ENCODE measurements around the gene KIF26A. TPM values are rescaled to one million over a fixed set of nuclear protein-coding genes. Genes with fewer than 3 reads are reported as not detected.

Gene KIF26A
- total RNA-seq, 2 donors from 2014 or later = 5.0 to 6.9 TPM

- intact Hi-C loops (cut with DNase I) = loop anchor here (1.0 to 5.0 kb wide), 4 partner anchors 426 to 504 kb away; no protein-coding TSS in a partner anchor
- DNase-seq (ENCODE audit: low spot score) = peak; percentile 71
These were observed 1.7 kb upstream of the KIF26A start for GRCh38 chr14:104136472-104137296.

DNA sequence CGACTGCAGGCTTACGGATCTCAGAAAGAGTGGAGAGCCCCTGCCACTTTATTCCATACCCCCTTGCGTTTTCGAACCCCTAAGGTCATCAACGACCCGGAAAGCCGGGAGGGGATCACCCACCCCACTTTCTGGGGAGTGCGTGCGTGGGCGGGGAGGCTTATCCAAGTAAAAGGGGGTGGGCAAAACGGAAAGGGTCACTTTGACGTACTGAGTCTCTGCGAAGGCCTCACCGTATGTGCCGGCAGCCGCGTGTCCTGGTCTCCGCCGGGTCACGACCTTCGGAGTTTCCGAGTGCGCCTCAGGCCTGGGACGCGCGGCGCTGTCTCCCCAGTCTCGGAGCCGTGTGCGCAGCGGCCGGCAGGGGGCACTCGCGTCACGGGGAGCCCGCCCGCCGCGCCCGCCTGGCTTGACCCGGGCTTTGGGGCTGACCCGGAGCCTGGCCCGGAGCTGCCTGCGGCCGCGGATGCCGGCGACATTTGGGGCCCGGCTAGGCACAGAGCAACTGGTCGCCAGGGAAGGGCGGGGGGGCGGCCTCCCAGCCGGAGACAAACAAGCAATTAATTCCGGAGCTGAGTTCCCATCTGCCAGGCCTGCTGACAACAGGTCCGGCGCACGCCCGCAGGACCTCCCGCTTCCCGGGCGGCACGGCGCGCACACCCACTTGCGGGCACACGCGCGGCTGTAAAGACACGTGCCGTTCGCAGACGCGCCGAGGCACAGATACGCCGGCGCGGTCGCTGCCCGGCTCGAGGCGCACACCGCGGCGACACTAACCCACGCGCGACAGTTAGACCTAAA, 890 bp upstream of the KIF26A start:
- intact Hi-C loops (cut with DNase I) = loop anchor here (1.0 to 5.0 kb wide), 4 partner anchors 425 to 505 kb away; no protein-coding TSS in a partner anchor
- peak; percentile 88 for DNase-seq (ENCODE audit: low spot score)

GRCh38 chr14:104138718-104139459, 502 bp downstream of the KIF26A start:
- peak; percentile 84 for DNase-seq (ENCODE audit: low spot score)
- intact Hi-C loops (cut with DNase I) = loop anchor here (5.0 kb wide), 3 partner anchors 423 to 507 kb away; no protein-coding TSS in a partner anchor

DNA sequence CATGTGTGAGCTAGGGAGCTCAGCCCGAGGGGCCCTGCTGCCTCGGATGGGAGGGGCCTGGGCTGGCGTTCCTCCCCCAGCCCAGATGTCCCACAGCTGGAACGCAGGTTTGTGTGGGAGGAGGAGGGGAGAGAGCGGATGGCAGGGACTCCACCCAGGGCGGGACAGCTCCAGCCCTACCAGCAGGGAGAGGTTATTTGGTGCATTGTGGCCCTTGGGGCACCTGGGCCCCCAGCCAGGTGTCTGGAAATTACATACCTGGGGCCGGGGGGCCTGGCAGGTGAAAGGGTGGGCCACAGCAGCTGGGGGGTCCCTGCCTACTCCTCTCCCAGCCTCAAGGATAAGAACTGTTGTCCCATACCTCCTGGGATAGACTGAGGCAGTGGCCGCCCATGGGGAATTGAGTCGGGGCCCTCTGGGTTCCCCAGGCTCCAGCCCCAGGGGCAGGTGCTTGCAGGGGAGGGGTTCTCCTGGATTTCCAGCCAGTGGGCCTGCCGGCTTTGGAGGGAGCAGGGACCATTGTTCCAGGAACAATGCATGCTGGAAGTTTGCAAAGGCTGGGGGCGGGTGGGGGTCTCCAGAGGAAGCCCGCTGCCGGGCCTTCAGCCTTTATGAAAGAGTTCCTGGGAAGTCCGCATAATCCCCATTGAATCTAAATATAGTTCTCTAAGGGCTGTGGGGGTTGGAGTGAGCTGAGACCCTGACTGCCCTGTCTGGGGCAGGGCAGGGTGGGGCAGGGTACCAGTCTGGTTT, 1.2 kb downstream of the KIF26A start:
- DNase-seq (ENCODE audit: low spot score) = peak; percentile 70

GRCh38 chr14:104140213-104140462, 1.8 kb downstream of the KIF26A start:
- intact Hi-C loops (cut with DNase I) = loop anchor here in 1 of 2 donors (5.0 kb wide), 1 partner anchor 412 kb away; no protein-coding TSS in a partner anchor
- peak; percentile 70 for DNase-seq (ENCODE audit: low spot score)

More for the DNA sequence above, 1.2 kb downstream of the KIF26A start:
- intact Hi-C loops (cut with DNase I) = loop anchor here (5.0 kb wide), 4 partner anchors 413 to 507 kb away; no protein-coding TSS in a partner anchor

DNA sequence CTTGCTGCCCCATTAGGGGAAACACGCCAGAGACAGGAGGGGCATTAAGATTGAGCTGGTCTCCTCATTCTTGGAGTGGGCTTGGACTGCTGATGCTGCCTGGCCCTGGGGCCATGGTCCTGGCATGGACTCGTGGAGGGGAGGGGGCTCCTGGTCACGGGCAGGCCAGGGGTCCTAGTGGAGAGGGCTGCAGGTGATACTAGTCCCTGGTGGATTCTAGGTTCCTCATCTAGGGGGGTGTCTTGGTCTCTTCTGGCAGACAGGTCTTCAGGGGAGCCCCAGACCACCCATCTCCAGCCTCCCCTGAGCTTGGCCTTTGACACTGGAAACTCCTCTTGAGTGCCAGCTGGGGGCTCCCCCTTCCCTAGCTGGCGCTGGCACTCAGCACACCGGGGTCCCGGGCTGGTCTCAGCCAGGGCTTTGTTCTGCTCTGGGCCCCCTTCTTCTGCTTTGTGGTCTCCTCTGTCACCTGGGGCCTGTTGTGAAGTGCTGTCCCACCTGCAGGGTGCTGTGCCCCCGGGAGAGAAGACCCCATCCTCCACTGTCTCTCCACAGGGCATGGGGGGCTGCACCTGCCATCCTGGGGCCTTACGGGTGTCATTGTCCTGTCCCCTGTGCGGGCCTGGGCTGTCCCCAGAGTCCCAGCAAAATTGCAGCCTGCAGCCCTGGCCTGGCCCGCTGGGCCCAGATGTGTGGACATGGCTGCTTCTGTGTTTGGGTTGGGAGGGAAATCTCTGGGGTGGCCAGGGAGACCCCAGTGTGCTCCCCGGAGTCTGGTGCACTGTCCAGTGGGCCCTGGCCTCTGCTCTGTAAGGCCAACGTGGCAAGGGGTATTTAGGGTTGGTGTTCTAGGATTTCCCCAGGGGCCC, 2.3 kb downstream of the KIF26A start:
- peak; percentile 73 for DNase-seq (ENCODE audit: low spot score)
- intact Hi-C loops (cut with DNase I) = loop anchor here in 1 of 2 donors (5.0 kb wide), 1 partner anchor 412 kb away; no protein-coding TSS in a partner anchor

DNA sequence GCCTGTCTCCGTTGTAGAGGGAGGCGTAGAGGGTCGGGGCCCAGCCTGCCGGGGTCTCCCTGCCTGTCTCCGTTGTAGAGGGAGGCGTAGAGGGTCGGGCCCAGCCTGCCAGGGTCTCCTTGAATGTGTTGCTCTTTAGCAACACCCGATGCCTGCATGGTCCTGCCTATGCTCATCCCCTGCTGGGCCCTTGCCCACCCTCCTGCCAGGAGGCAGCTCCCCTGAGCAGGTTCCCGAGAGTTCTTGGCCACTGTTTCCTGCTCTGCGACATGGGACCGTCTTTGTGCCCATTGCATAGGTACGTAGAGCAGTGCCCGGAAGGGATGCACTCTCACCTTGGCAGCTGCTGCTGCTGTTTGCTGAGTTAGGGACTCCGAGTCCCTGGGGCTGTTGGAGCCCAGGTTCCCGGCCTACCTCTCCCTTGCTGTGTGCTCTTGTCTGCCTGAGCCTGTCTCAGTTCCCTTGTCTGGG, 3.3 kb downstream of the KIF26A start:
- intact Hi-C loops (cut with DNase I) = loop anchor here in 1 of 2 donors (5.0 kb wide), 1 partner anchor 411 kb away; no protein-coding TSS in a partner anchor
- peak; percentile 72 for DNase-seq (ENCODE audit: low spot score)

DNA sequence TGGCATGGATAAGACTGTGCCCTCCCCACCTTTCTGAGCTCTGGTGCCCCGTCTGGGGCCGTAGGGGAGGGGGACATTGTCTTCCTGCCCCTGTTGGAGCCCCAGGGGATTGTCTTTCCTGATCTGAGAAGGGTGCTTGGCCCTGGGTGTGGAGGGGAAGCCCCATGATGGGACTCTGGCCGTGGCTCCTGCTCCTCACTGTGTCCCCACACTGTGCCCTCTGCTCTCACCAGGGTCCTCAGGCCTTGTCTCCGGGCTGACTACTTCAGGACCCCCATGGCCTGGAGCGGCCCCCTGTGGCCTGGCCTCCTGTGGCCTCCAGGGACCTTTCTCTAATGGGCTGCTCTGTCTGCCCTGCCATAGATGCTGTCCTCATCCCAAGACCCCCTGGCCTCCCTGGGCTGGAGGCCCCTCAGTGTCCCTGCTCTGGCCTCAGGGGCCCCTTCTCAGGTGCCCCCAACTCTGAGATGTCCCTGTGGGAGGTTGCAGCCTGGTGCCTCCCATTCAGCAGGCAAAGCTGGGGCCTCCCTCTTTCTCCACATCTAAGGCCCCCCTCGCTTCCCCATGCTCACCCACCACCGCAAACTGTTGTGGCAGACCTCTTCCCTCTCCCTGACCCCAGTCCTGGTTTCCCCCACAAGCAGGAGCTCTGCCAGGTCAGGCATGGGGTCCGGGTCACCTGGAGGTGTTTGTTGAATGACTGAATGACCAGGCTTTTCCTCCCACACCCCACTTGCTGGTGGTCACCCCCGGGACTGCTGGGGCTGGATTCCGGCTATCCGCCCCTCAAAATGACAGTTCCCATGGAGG, 4.0 kb downstream of the KIF26A start:
- peak; percentile 72 for DNase-seq (ENCODE audit: low spot score)
- intact Hi-C loops (cut with DNase I) = loop anchor here in 1 of 2 donors (5.0 kb wide), 1 partner anchor 410 kb away; no protein-coding TSS in a partner anchor

GRCh38 chr14:104142946-104143470, 4.6 kb downstream of the KIF26A start:
- intact Hi-C loops (cut with DNase I) = loop anchor here in 1 of 2 donors (5.0 kb wide), 1 partner anchor 409 kb away; no protein-coding TSS in a partner anchor
- DNase-seq (ENCODE audit: low spot score) = peak; percentile 72

DNA sequence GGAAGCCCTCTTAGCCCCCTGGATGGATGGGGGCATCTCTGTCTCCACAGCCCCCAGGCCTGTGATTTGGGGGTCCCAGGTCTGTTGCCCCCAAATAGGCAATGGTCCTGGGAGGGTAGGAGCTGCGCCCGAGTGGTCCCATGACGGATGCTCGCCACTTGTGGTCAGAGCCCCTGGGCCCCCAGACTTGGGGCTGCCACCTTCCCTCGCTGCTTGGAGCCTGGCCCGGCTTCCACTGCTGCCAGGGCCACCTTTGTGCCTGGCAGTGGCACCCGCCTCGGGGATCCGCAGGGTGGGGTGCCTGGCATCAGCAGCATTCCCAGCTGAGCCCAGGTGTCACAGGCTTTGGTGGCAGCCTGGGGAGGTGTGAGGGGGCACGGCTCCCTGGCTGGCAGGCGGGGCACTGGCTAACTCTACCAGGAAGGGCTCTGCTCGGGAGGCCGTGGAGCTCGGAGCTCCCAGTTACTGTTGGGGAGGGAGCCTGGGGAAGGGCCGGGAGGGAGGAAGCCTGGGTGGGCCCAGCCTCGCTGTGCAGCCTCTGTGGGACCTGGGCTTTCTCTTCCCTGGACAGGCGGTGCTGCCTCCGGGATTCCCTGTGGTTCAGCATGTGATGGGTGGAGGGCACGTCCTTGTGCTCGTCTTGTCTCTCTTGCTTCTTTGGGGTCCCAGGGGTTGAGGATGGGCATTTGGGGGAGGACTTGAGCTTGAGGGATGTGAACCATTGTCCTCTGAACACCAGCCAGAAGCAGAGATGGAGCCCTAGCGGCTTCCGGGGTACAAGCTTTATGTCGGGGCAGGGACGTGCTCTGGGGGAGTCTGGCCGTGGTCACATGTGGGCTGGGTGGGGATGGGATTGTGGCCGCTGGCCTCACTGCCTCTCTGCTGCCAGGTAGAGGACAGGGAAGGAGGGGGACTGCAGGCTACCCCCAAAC, 5.4 kb downstream of the KIF26A start:
- DNase-seq (ENCODE audit: low spot score) = peak; percentile 73
- intact Hi-C loops (cut with DNase I) = loop anchor here in 1 of 2 donors (5.0 kb wide), 1 partner anchor 409 kb away; no protein-coding TSS in a partner anchor

DNA sequence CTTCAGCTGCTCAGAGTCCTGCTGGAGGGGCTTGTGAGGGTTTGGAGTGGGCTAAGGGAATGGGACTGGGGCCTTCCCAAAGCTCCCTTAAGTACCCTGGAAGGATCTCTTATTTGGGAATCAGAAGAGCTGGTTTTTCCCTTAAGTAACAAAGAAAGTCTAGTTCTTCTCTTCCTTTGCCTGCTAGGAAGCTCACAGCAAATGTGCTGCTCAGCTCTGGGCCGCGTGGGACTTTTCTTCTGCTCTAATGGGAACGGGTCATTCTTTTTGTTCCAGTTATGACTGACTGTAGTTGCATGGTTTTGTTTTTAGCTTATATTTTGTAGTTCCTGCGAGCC, 6.0 kb downstream of the KIF26A start:
- no peak for DNase-seq (ENCODE audit: low spot score)
- intact Hi-C loops (cut with DNase I) = loop anchor here in 1 of 2 donors (5.0 kb wide), 1 partner anchor 408 kb away; no protein-coding TSS in a partner anchor

DNA sequence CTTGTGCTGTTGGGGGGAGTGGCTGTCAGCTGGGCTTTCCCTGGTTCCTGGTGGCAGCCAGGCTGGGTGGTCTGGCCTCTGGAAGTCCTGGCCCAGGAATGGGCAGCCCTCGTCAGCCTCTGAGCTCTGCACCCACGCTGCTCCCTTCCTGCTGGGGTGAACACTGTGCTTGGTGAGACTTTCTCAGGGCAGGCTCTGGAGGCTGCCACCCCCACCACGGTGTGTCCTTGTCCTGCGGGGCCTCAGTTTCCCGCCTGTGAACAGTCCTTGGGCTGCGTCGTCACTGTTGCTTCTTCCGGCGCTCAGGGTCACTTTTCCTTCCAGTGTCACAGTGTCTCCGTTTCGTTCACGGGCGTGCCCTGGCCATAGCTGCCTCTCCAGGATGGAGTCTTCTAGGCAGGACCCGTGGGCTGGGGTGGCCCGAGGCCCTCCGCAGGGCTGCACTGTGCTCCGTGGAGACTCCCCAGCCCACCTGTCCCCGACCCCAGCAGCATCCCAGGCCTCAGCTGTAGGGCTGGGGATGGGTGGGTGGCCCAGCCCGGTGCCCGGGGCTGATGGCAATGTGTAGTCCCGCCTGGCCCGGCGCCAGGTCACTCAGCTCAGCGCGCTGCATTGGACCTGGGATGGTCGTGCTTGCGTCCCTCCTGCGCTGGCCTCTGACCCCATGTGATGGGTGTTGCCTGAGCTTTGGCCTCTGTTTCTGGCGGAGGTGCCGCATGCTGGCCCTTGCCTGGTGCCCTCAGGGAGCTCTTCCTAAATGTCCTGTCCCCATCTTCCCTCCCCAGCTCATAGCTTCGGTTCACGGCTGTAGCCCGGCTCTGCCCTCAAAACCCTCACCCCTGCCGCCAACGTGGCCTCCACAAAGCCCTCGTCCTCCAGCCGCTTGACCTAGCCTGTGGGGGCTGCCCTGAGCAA, 6.8 kb downstream of the KIF26A start:
- peak; percentile 75 for DNase-seq (ENCODE audit: low spot score)
- intact Hi-C loops (cut with DNase I) = loop anchor here in 1 of 2 donors (5.0 kb wide), 1 partner anchor 407 kb away; no protein-coding TSS in a partner anchor

GRCh38 chr14:104145826-104146601, 7.6 kb downstream of the KIF26A start:
- intact Hi-C loops (cut with DNase I) = no loop called here
- peak; percentile 48 for DNase-seq (ENCODE audit: low spot score)
